ENCODE data around the gene MRPL16.
"Not testable (repeated sequence)": the region's sequence is repeated elsewhere in the genome, so short reads cannot be mapped to it uniquely, and the experiment has no call there.

MRPL16 gene

DNA sequence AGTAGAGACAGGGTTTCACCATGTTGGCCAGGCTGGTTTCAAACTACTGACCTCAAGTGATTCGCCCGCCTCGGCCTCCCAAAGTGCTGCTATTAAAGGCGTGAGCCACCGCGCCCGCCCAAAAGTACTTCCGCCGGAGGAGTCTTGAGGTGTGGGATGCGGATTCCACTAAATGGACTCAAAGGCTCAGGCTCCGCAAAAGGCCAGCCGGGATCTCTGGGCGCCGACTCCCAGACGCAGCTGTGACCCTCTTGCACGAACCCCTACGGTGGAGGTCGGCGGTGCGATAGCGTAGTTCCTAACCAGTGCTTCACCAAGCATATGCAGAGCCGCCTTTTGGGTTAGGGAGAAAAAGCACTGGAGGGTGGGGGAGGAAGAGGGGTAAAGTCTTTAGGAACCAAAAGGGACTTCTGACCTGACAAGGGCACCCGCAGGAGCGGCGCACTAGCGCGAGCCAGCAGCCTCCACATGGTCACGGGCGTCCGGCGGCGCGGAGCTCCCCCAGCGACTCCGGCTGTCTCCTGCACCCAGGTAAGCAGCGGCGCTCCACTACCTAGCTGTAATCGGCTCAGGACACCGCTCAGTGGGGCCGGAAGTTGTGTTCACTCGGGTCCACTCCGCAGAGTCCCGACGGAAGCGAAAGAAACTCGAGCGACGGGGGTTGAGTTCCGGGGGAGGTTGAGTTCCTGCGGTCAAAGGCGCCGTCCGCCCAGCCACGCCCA is at the start of gene MRPL16:
Gene MRPL16, minus strand, starts transcription at position 590 of the 722 bp plus-strand sequence. Its CDS starts 120 bp downstream, at position 470.
- DNase-seq (ENCODE audit: low spot score): peak; percentile 77

DNA sequence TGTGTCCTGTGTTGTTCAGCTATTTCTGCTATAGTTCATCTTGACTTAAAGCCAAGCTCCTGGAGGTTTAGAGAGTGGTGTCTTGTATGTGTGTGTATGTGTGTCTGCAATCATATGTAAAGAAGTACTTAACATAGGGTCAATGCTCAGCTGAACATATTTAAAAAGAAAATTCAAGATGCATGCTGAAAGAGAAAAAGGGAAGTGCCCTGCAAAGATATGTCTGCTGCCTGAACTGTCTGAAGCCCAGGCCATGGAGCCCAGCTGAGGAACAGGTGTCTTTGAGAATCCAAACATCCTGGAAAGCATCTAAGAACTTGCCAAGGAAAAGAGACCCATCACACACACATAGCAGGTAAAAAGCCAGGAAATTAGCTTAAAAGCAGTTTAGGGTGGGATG is 49.1 kb upstream of the MRPL16 start:
- no peak for DNase-seq (ENCODE audit: low spot score)

DNA sequence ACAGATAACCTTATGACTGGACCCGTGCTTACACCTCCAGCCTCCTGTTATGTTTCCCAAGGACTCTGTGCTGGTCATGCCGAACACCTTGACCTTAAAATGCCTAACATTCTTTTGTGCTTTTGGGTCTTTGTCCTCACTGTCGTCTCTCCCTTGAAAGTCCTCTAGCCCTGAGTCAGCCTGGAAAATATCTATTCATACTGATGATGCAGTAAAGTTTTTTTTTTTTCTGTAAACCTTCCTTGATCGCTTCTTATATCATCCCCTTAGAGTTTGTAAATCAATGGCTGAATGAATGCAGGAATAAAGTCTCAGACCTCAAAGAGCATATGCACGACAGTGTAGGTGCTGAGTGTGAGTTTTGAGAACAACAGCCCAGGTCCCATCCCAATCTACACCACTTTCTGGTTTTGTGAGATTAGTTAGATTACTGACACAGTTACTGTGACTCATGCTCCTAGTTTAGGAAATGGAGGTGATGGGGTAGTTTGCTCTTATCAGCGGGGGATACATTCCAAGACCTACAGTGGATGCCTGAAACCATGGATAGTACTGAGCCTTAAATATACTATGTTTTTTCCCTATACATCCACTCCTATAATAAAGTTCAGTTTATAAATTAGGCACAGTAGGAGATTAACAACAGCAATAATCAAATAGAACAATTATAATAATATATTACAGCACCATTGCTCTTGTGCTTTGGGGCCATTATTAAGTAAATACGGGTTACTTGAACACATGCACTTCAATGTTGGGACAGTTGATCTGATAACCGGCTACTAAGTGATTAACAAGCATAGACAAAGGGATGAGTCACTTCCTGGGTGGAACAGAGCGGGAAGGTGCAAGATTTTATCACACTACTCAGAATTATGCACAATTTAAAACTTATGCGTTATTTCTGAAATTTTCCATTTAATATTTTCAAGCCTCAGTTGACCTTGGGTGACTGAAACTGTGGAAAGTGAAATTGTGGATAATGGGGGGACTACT is 47.2 kb upstream of the MRPL16 start:
- DNase-seq (ENCODE audit: low spot score): no peak

- DNase-seq (ENCODE audit: low spot score): no peak
These were observed 44.3 kb upstream of the MRPL16 start for GRCh38 chr11:59854871-59855270.

- not testable (repeated sequence) for DNase-seq (ENCODE audit: low spot score)
These were observed 40.8 kb upstream of the MRPL16 start for GRCh38 chr11:59851416-59851815.

DNA sequence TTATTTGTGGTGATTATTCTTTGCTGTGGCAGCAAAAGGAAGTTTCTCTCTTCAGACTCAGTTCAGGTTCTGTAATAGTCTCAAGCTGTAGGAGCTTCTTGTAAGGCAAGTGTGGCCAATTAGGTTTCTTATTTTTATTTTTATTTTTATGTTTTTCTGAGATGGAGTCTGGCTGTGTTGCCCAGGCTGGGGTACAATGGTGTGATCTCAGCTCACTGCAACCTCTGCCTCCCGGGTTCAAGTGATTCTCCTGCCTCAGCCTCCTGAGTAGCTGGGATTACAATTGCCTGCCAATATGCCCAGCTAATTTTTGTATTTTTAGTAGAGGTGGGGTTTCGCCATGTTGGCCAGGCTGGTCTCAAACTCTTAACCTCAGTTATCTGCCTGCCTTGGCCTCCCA is 39.0 kb upstream of the MRPL16 start:
- not testable (repeated sequence) for DNase-seq (ENCODE audit: low spot score)

- DNase-seq (ENCODE audit: low spot score): no peak
These were observed 38.6 kb upstream of the MRPL16 start for GRCh38 chr11:59849129-59849528.

DNA sequence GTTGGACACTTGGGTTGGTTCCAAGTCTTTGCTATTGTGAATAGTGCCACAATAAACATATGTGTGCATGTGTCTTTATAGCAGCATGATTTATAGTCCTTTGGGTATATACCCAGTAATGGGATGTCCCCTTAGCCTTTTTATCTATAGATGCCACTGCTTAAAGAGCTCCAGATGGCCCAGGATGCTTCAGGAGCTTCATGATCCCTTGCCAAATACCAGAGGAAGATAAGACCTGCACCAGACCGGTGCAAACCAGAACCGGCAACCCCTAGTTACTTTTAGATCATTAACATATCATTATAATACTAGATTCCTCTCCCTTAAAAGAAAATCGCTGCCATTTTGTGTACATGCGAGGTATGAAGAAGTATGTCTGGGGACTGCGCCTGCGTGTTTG is 37.9 kb upstream of the MRPL16 start:
- DNase-seq (ENCODE audit: low spot score): not testable (repeated sequence)

DNA sequence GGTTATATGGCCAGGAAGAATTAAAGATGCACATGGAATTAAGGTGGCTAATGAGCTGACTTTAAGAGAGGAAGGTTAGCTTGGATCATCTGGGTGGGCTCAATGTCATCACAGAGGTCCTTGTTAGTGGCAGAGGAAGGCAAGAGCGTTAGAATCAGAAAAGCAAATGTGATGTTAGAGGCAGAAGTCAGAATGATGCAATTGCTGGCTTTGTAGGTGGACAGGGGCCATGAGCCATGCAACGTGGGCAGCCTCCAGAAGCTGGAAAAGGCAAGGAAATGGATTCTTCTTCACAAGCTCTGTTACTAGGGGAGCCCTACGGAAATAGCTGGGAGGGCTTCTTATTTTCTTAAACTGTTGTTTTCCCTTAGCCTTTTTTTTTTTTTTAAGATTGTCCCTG is 37.0 kb upstream of the MRPL16 start:
- no peak for DNase-seq (ENCODE audit: low spot score)

GRCh38 chr11:59846556-59846955 is 36.0 kb upstream of the MRPL16 start:
- DNase-seq (ENCODE audit: low spot score): no peak

GRCh38 chr11:59845399-59845798 is 34.8 kb upstream of the MRPL16 start, which contains the start of gene CBLIF:
TSS of gene CBLIF (minus strand) at chr11:59845499. CDS start at chr11:59845453, 46 bp downstream.
- no peak for DNase-seq (ENCODE audit: low spot score)

GRCh38 chr11:59842316-59842715 is 31.7 kb upstream of the MRPL16 start:
- no peak for DNase-seq (ENCODE audit: low spot score)

DNA sequence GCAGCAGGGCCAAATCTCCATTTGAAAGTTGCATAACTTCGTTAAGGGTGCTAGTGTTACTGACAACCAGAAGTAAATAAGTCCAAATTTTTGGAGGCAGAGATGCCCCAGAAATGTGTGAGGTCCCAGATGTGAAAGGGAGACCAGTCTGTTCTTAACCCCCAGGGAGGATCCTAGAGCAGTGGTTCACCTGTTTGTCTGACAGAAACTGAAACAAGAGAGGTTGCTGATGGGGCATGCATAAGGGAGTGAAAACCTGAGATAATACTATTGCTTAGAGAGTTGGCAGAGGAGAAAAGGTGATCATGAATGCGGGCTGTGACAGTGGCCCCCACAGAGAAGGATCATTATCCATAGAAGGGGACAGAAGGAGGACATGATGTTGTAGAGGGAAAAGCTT is 30.9 kb upstream of the MRPL16 start:
- no peak for DNase-seq (ENCODE audit: low spot score)

- no peak for DNase-seq (ENCODE audit: low spot score)
These were observed 29.0 kb upstream of the MRPL16 start for GRCh38 chr11:59839615-59840014.

- no peak for DNase-seq (ENCODE audit: low spot score)
These were observed 23.0 kb upstream of the MRPL16 start for GRCh38 chr11:59833602-59834001.

GRCh38 chr11:59829358-59829757 is 18.8 kb upstream of the MRPL16 start:
- DNase-seq (ENCODE audit: low spot score): no peak

- DNase-seq (ENCODE audit: low spot score): peak; percentile 29
These were observed 12.5 kb upstream of the MRPL16 start for GRCh38 chr11:59822989-59823566.

GRCh38 chr11:59818572-59818971 is 8.0 kb upstream of the MRPL16 start:
- no peak for DNase-seq (ENCODE audit: low spot score)

- DNase-seq (ENCODE audit: low spot score): not testable (repeated sequence)
These were observed 5.9 kb upstream of the MRPL16 start for GRCh38 chr11:59816434-59816833.

- DNase-seq (ENCODE audit: low spot score): no peak
These were observed 5.2 kb upstream of the MRPL16 start for GRCh38 chr11:59815754-59816153.

DNA sequence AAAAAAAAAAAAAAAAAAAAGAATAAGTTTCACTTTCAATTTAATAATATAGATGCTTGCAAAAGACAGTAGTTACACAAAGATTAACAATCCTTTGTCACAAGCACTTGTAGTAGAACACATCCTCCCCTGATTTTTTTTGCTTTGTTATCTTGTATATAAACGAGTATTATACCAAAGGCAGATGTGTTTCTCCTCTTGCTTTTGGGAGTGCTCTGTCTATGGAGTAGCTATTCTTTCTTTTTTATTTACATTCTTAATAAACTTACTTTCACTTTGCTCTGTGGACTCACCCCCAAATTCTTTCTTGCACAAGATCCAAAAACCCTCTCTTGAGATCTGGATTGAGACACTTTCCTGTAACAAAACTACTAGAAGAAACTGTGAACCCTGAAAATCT is 3.4 kb upstream of the MRPL16 start:
- DNase-seq (ENCODE audit: low spot score): no peak

DNA sequence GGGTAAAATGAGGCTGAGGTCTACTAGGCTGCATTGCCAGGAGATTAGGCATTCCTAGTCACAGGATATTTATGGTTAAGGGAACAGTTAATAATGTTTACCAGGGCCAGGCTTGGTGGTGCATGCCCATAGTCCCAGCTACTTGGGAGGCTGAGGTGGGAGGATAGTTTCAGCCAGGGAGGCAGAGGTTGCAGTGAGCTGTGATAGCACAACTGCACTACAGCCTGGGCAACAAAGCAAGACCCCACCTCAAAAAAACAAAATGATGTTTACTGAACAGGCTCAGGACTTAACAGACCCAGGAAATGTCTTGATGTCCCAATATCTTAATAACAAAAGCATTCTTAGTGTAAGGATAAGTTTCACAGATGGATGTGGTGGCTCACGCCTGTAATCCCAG is 2.8 kb upstream of the MRPL16 start:
- DNase-seq (ENCODE audit: low spot score): no peak

GRCh38 chr11:59812220-59812619 is 1.6 kb upstream of the MRPL16 start:
- no peak for DNase-seq (ENCODE audit: low spot score)
